Measurements from ENCODE around the gene F13B. TPM values are rescaled to one million over a fixed set of nuclear protein-coding genes. Genes with fewer than 3 reads are reported as not detected.
A peak's percentile ranks its signal among the peaks of the same experiment; 100 is the strongest.

The F13B gene
- total and polyA plus RNA-seq, 2 of the 4 experiments (the other 2 are of a cell fraction) = not detected

GRCh38 chr1:197066719-197067456 lies at the start of gene F13B (continued):
- TF ChIP-seq CTCF (conservative IDR thresholded peaks at IDR 0.05; ENCODE audit: low read depth, low read length) (0 out of 2 replicates have a peak, but pooled peaks have one; percentile 2), POLR2A (IDR thresholded peaks at IDR 0.05; ENCODE audit: low read depth, low read length) (no peak)

GRCh38 chr1:197116156-197116555 lies 49.1 kb upstream of the F13B start:
- dilution Hi-C loops (cut with HindIII; ENCODE audit: low sequenced_read_pairs, unreplicated experiment) = no loop called here
- Histone ChIP-seq H4K5ac (ENCODE audit: low read depth, low read length) (no peak overlapping the region), H3K36me3 (ENCODE audit: control insufficient read depth, insufficient read depth, low read length) (no peaks in the 10 kb centered on the region), H3K23ac (ENCODE audit: low read depth, low read length) (no peak overlapping the region), H4K8ac (ENCODE audit: low read depth in 2 of 2, low read length in 2 of 2) (no peak overlapping the region), H2BK15ac (ENCODE audit: low read depth, low read length) (no peak overlapping the region), H2AK5ac (ENCODE audit: low read depth, low read length) (no peak overlapping the region), H3K4me3 (ENCODE audit: insufficient read depth, low read depth, low read length) (no peak overlapping the region), H3K9ac (ENCODE audit: low read depth, low read length) (no peak overlapping the region), H3K18ac (ENCODE audit: low read depth, low read length) (no peak overlapping the region), H2BK120ac (ENCODE audit: low read depth, low read length) (no peak overlapping the region), H2BK20ac (ENCODE audit: low read depth, low read length) (no peak overlapping the region), H3K4me2 (ENCODE audit: low read depth, low read length) (no peak overlapping the region), H4K91ac (ENCODE audit: insufficient read depth, low read depth, low read length) (no peak overlapping the region), H3K14ac (replicated peaks; ENCODE audit: low read depth, low read length) (no peak overlapping the region), H2BK5ac (ENCODE audit: low read depth, low read length, poor library complexity, severe bottlenecking) (no peak overlapping the region), H3K79me1 (ENCODE audit: low read depth in 1 of 2, low read length in 2 of 2) (peaks cover 3 to 11% of the 10 kb centered on the region in 2 experiments; a peak in 3 of 4 replicates), H2AK9ac (replicated peaks; ENCODE audit: low read depth, low read length, poor library complexity) (no peak overlapping the region), H3K9me1 (ENCODE audit: insufficient read depth, low read length) (0 out of 2 replicates have a peak, but pooled peaks cover 3% of the 10 kb centered on the region), H3K9me3 (ENCODE audit: control insufficient read depth, insufficient read depth, low read length) (no peaks in the 10 kb centered on the region), H3K27me3 (ENCODE audit: control insufficient read depth, insufficient read depth, low read length) (no peaks in the 10 kb centered on the region), H4K20me1 (ENCODE audit: insufficient read depth, low read length) (no peaks in the 10 kb centered on the region), H2AFZ (replicated peaks; ENCODE audit: low read length, poor library complexity) (no peak overlapping the region), H3K56ac (ENCODE audit: extremely low read depth, insufficient read depth, low read length) (no peak overlapping the region), H3K4me1 (ENCODE audit: control insufficient read depth, insufficient read depth, low read length) (no peaks in the 10 kb centered on the region), H3K4ac (ENCODE audit: low read depth, low read length) (no peak overlapping the region), H3K27ac (ENCODE audit: insufficient read depth, low read length) (no peak overlapping the region)
- ChIA-PET CTCF (no interaction called here), POLR2A (ENCODE audit: unreplicated experiment) (no interaction called here)
- WGBS, 2 experiments (ENCODE audit: extremely low coverage in 2 of 2, insufficient read length in 1 of 2) = 100% methylated on average over 1 of the region's 2 CpGs; no CpG with 5 or more reads in 1 of the 2 experiments
- in situ Hi-C loops (cut with MboI; ENCODE audit: low sequenced_read_pairs) = no loop called here
- no TSS peak for BruUV-seq (replicated peaks)
- DNase-seq (no peak), ATAC-seq (ENCODE audit: low read depth) (no peak)
- TF ChIP-seq POLR2A (IDR thresholded peaks at IDR 0.05; ENCODE audit: low read depth, low read length) (no peak), MAFK (IDR thresholded peaks at IDR 0.05; ENCODE audit: low read depth, low read length) (no peak), RAD21 (IDR thresholded peaks at IDR 0.05; ENCODE audit: low read length) (no peak), BHLHE40 (IDR thresholded peaks at IDR 0.05; ENCODE audit: low read depth, low read length) (no peak), CEBPB (IDR thresholded peaks at IDR 0.05; ENCODE audit: low read depth, low read length) (no peak), NFE2L2 (IDR thresholded peaks at IDR 0.05; ENCODE audit: low read depth, low read length) (no peak), USF2 (IDR thresholded peaks at IDR 0.05; ENCODE audit: low read depth, low read length) (no peak), FOS (IDR thresholded peaks at IDR 0.05; ENCODE audit: low read depth, low read length) (no peak)
- intact Hi-C loops (cut with micrococcal nuclease) = no loop called here
